GM18520 (cell line): Measurements from ENCODE around the gene PHRF1.

ENCODE experiments used
- ATAC-seq: cut with Tn5 transposase; IDR thresholded peaks from one replicate; pipeline ENCODE4 v1.9.1; 2021; ENCODE audit not compliant: unreplicated experiment

Gene PHRF1

GRCh38 chr11:614021-614622 lies 37.9 kb downstream of the PHRF1 start:
- no peak for ATAC-seq

- no peak for ATAC-seq
These were observed 38.6 kb downstream of the PHRF1 start for GRCh38 chr11:614623-615503.

GRCh38 chr11:615504-616319 lies 39.4 kb downstream of the PHRF1 start, which contains the start of gene IRF7:
TSS of gene IRF7 (minus strand) at chr11:615950. CDS start at chr11:615364, 586 bp downstream.
- peak; percentile 66 for ATAC-seq

- ATAC-seq: no peak
These were observed 40.3 kb downstream of the PHRF1 start for GRCh38 chr11:616320-617198.

GRCh38 chr11:617199-617911 lies 41.1 kb downstream of the PHRF1 start:
- no peak for ATAC-seq

- ATAC-seq: no peak
These were observed 41.8 kb downstream of the PHRF1 start for GRCh38 chr11:617912-618682.

GRCh38 chr11:618856-619627 lies 42.8 kb downstream of the PHRF1 start:
- no peak for ATAC-seq

- no peak for ATAC-seq
These were observed 43.4 kb downstream of the PHRF1 start for GRCh38 chr11:619628-620050.

GRCh38 chr11:620201-620600 lies 43.9 kb downstream of the PHRF1 start:
- ATAC-seq: no peak

GRCh38 chr11:620935-621814 lies 44.9 kb downstream of the PHRF1 start:
- ATAC-seq: no peak

GRCh38 chr11:621838-622237 lies 45.6 kb downstream of the PHRF1 start:
- ATAC-seq: no peak

GRCh38 chr11:623349-623869 lies 47.1 kb downstream of the PHRF1 start:
- no peak for ATAC-seq

- ATAC-seq: no peak
These were observed 47.9 kb downstream of the PHRF1 start for GRCh38 chr11:623999-624704.

- no peak for ATAC-seq
These were observed 48.7 kb downstream of the PHRF1 start, which contains the start of gene CDHR5 for GRCh38 chr11:624705-625635. TSS of gene CDHR5 (minus strand) at chr11:624955. CDS start at chr11:624902, 53 bp downstream.

- no peak for ATAC-seq
These were observed 49.5 kb downstream of the PHRF1 start for GRCh38 chr11:625636-626268.
